SJSA1 (cell line): ENCODE measurements around the gene PUM1. TPM values are rescaled to one million over a fixed set of nuclear protein-coding genes. Genes with fewer than 3 reads are reported as not detected.

ENCODE experiments used
- DNase-seq, 2 experiments: peaks; one replicate each; pipeline ENCODE4 v3.0.0-alpha.2; 2015 to 2020; ENCODE audit warnings: low spot score in 2 of 2, low read depth in 1 of 2
- H3K27ac ChIP-seq: fragments of 250-450 bp; sonication (Bioruptor Pico); 2 replicates; pipeline ENCODE4 v1.5.1; 2020; ENCODE audit warnings: mild to moderate bottlenecking, moderate library complexity
- H3K27me3 ChIP-seq: fragments of 250-450 bp; sonication (Bioruptor Pico); replicated peaks from 2 replicates; pipeline ENCODE4 v1.5.1; 2020; ENCODE audit warnings: mild to moderate bottlenecking, moderate library complexity
- H3K36me3 ChIP-seq: fragments of 250-450 bp; sonication (Bioruptor Pico); 2 replicates; pipeline ENCODE4 v1.5.1; 2020; ENCODE audit warnings: mild to moderate bottlenecking
- H3K4me1 ChIP-seq: fragments of 250-450 bp; sonication (Bioruptor Pico); replicated peaks from 2 replicates; pipeline ENCODE4 v1.6.1; 2021; ENCODE audit warnings: mild to moderate bottlenecking
- H3K4me3 ChIP-seq: fragments of 250-450 bp; sonication (Bioruptor Pico); 2 replicates; pipeline ENCODE4 v1.5.1; 2020; ENCODE audit warnings: mild to moderate bottlenecking
- H3K9me3 ChIP-seq: fragments of 250-450 bp; sonication (Bioruptor Pico); replicated peaks from 2 replicates; pipeline ENCODE4 v1.5.1; 2020; ENCODE audit warnings: mild to moderate bottlenecking
- total RNA-seq: library from RNA; depleted of rRNA; stranded (reverse); fragments of >200 nt; shearing (Covaris generic); gene quantifications from 2 replicates; pipeline ENCODE4 v1.2.3, GENCODE V29; 2014

The PUM1 gene
- total RNA-seq, 1 experiment from 2014 or later: 36.6 TPM

GRCh38 chr1:31032266-31032665, 33.3 kb downstream of the PUM1 start:
- H3K9me3 ChIP-seq: no peaks in the 10 kb centered on the region
- H3K27me3 ChIP-seq: no peaks in the 10 kb centered on the region
- peaks cover 41% of the 10 kb centered on the region for H3K36me3 ChIP-seq
- no peak overlapping the region for H3K4me3 ChIP-seq
- H3K4me1 ChIP-seq: peaks cover 13% of the 10 kb centered on the region
- no peak overlapping the region for H3K27ac ChIP-seq
- DNase-seq: no peak

GRCh38 chr1:31031330-31032143, 34.0 kb downstream of the PUM1 start:
- Histone ChIP-seq H3K9me3 (no peaks in the 10 kb centered on the region), H3K36me3 (peaks cover 41% of the 10 kb centered on the region), H3K27me3 (no peaks in the 10 kb centered on the region), H3K27ac (no peak overlapping the region), H3K4me1 (peaks cover 13% of the 10 kb centered on the region), H3K4me3 (no peak overlapping the region)
- no peak for DNase-seq

DNA sequence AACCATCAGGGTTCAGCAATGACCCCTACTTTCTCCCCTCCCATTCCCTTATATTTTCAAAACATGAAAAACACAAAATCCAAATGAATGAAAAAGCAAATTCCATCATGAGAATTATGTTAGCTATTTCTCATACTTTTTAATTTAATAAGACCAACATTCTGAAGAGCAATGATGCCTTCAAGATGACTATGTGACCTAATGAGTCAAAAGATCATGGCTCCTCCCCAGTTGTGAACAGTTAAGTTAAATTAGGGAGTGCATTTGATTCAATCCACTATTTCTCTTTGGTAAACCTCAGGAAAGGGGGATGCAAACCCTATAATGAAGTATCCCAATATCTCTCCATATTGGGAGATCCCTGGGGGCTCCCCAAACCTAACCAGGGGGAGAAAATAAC, 36.5 kb downstream of the PUM1 start:
- Histone ChIP-seq H3K4me1 (peaks cover 13% of the 10 kb centered on the region), H3K36me3 (peaks cover 40% of the 10 kb centered on the region), H3K27ac (no peak overlapping the region), H3K4me3 (no peak overlapping the region), H3K9me3 (no peaks in the 10 kb centered on the region), H3K27me3 (no peaks in the 10 kb centered on the region)
- no peak for DNase-seq

DNA sequence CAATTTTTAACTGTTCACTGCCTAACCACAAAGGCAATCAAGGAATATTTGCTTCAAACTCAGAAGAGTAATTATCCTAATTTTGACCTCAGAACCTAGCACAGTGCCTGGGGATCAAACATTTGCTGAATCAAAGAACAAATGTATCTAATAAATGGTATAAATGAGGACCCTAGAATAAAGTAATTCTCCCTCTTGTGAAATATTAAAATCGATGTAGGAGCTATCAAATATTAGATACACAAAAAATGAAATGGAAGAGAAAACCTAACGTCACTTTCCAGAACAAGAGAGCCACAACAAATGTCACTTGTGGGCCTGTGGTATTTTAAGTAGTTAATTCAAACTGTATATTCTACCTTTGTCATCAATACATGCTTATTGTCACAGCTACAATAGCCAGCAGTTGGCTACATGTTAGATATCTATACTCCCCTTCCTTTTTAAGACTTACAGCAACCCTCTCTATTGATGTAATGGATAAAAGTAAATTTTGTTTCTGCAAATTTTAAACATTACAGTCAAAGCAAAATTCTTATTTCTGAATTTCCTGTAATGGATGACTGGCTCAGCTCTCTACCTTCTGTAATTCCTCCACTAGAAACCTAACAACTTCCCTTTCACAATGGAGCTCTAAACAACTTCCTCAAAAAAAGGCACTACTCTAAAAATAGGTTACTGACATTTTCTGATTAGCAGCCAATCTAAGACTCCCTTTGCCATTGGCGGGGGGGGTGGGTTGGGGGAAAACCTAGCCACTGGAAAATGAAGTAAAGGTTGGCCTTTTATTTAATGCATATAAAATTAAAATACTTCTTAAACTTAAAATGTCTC, 37.6 kb downstream of the PUM1 start:
- no peak for DNase-seq
- H3K27ac ChIP-seq: no peak overlapping the region
- H3K4me1 ChIP-seq: peaks cover 13% of the 10 kb centered on the region
- no peak overlapping the region for H3K4me3 ChIP-seq
- no peaks in the 10 kb centered on the region for H3K27me3 ChIP-seq
- H3K36me3 ChIP-seq: peaks cover 41% of the 10 kb centered on the region
- H3K9me3 ChIP-seq: no peaks in the 10 kb centered on the region

GRCh38 chr1:31022259-31022658, 43.3 kb downstream of the PUM1 start:
- Histone ChIP-seq H3K27me3 (no peaks in the 10 kb centered on the region), H3K36me3 (peaks cover 45% of the 10 kb centered on the region), H3K4me1 (no peaks in the 10 kb centered on the region), H3K9me3 (no peaks in the 10 kb centered on the region), H3K27ac (no peak overlapping the region), H3K4me3 (no peak overlapping the region)
- no peak for DNase-seq

DNA sequence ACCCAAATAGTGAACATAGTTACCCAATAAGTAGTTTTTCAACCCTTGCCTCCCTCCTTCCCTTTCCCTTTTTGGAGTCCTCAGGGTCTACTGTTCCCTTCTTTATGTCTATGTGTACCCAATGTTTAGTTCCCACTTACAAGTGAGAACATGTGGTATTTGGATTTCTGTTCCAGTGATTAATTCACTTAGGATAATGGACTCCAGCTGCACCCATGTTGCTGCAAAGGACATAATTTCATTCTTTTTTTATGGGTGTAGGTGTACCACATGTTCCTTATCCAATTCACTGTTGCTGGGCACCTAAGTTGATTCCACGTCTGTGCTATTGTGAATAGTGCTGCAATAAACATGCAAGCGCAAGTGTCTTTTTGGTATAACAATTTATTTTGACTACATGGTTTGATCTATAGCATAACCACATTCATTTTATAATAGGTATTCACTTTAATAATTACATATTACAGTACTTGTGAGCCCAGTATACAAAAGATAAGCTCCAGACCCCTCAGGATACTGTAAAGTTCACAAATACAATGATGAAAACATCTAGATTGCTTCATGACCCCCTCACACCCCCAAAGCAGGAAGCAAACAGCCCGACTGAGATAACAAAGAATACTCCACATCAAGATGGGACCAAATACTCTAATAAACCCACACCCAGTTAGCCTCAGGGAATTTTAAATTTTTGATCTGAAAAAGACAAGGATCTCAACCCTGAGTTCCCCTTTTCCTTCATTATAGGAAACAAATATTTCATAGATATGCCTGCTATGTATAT, 45.3 kb downstream of the PUM1 start:
- no peaks in the 10 kb centered on the region for H3K4me1 ChIP-seq
- H3K27me3 ChIP-seq: no peaks in the 10 kb centered on the region
- peaks cover 31% of the 10 kb centered on the region for H3K36me3 ChIP-seq
- no peaks in the 10 kb centered on the region for H3K9me3 ChIP-seq
- H3K4me3 ChIP-seq: no peak overlapping the region
- no peak for DNase-seq
- no peak overlapping the region for H3K27ac ChIP-seq

DNA sequence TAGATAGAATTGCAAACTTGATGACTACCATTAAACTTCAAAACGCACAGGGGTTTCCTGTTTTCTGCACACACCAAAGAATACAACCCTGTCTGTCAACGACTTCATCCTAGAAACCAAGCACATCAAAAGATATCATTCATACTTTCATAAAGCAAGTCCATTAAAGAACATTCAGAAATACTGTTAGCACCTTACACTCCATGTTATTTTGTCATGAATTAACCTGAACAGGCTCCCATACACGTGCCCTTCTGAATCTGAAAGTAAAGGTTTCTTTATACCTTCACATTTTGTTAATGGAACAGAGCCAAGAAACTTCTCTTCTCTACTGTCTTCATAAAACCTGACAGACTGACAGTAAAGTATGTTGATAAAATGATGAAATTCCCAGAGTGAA, 46.1 kb downstream of the PUM1 start:
- DNase-seq: no peak
- Histone ChIP-seq H3K27me3 (no peaks in the 10 kb centered on the region), H3K4me1 (no peaks in the 10 kb centered on the region), H3K27ac (no peak overlapping the region), H3K4me3 (no peak overlapping the region), H3K36me3 (peaks cover 33% of the 10 kb centered on the region), H3K9me3 (no peaks in the 10 kb centered on the region)

DNA sequence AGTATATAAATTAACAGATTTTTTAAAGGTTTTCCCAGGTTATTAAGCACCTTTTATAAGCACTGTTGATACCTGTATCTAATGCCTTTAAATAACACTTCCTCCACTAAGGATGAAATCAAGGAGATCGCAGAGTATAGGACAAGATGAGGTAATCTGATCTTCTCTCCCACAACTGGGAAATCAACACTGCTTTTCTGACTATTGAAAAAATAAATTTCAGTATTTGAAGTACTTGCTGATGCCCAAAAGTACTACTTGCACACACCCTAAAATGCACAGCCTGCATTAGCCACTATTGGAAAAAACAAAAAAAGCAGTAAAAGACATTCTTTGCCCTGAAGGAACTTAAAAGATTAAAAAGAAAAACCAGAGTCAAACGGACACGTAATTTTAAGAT, 48.6 kb downstream of the PUM1 start:
- Histone ChIP-seq H3K27me3 (no peaks in the 10 kb centered on the region), H3K9me3 (no peaks in the 10 kb centered on the region), H3K4me1 (no peaks in the 10 kb centered on the region), H3K27ac (no peak overlapping the region), H3K36me3 (peaks cover 26% of the 10 kb centered on the region), H3K4me3 (no peak overlapping the region)
- no peak for DNase-seq

DNA sequence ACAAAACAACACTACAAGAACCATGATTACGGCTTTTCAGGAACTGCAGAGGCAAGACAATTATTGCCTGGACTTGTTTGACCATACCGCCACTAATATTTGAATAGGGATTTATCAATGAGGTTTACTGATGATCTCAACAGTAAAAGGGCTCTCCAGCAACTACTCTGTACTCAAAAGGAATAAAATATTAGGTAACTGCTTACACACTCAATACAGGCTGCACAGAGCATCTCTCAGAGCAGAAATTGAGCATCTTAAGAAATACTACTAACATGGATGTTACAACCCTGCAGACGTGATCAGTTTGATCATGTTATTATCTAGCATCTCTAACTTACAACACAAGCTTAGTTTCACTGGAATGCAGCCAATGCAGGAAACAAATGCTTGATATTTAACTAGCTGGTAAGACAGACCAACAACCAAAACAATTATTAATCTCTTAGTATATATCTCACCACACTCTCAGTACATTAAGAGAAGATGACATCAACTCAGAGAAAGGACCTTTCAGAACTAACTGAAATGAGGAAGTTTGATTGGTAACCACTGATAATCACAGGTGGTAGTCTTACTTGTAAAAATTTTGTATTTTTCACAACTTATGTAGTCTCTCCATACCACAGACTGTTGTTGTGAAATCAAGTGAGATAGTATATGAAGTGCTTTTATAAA, 52.2 kb downstream of the PUM1 start:
- Histone ChIP-seq H3K9me3 (no peaks in the 10 kb centered on the region), H3K4me3 (no peak overlapping the region), H3K27ac (no peak overlapping the region), H3K4me1 (peaks cover 7% of the 10 kb centered on the region), H3K36me3 (peaks cover 19% of the 10 kb centered on the region), H3K27me3 (no peaks in the 10 kb centered on the region)
- DNase-seq: no peak

DNA sequence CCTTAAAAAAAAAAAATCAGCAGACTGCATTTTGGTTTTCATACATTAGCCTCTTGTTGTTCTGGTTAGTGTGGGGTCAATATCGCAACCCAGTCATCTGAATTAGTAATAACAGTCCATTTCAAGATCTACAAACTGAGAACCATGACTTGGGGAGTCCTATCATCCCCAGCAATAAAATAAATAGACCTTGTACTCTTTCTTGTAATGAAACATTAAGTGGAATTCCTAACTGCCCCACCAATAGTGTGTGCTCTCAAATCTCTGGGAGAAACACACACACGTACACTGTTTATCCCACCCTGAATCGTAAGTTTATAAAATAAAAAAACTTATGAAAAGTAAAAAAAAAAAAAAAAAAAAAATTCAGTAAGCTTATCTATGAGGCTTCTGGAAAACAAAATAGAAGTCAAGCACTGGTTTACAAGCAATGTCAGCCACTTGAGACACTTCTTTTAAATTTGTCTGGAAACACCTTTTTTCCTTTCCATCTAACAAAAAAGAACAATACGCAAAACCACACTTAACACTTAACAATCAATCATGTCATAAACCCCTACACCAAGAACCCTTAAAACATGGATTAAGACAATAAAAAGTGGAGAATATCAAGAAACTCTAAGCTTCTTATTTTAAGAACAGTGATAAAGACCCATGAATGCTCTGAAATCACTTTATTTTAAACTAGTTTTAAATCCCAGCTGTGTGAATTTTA, 53.1 kb downstream of the PUM1 start:
- no peak overlapping the region for H3K27ac ChIP-seq
- peaks cover 17% of the 10 kb centered on the region for H3K4me1 ChIP-seq
- H3K4me3 ChIP-seq: no peak overlapping the region
- peaks cover 14% of the 10 kb centered on the region for H3K36me3 ChIP-seq
- H3K27me3 ChIP-seq: no peaks in the 10 kb centered on the region
- no peak for DNase-seq
- no peaks in the 10 kb centered on the region for H3K9me3 ChIP-seq

DNA sequence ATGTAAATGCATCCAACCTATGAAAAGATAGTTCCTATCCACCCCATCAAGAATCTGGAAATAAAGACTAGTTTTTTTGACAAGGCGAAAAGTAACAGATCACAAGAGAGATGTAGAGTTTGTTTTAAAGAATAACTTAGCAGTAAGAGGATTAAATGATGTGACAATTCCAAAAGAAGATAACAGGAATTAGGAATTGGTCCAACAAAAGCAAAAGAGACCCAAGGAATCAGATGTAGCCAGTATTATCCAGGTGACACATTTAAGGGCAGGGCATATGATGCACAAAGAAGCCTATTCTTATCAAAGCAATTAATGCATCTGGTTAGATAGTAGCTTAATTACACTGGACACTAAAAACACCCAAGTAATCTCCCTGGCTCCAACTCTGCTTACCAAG, 53.8 kb downstream of the PUM1 start:
- no peak for DNase-seq
- Histone ChIP-seq H3K9me3 (no peaks in the 10 kb centered on the region), H3K4me1 (peaks cover 23% of the 10 kb centered on the region), H3K36me3 (peaks cover 17% of the 10 kb centered on the region), H3K4me3 (no peak overlapping the region), H3K27me3 (no peaks in the 10 kb centered on the region), H3K27ac (no peak overlapping the region)

GRCh38 chr1:31010086-31010989, 55.2 kb downstream of the PUM1 start:
- Histone ChIP-seq H3K27ac (no peak overlapping the region), H3K9me3 (no peaks in the 10 kb centered on the region), H3K4me3 (no peak overlapping the region), H3K27me3 (no peaks in the 10 kb centered on the region), H3K4me1 (peaks cover 26% of the 10 kb centered on the region), H3K36me3 (peaks cover 30% of the 10 kb centered on the region)
- DNase-seq: no peak
